Measurements from ENCODE around the gene GAL3ST2. TPM values are rescaled to one million over a fixed set of nuclear protein-coding genes. Genes with fewer than 3 reads are reported as not detected.

Gene GAL3ST2
- total RNA-seq, 6 experiments from 2014 or later, result 0.53 to 0.83 (median 0.70) TPM; not detected in 3

- no peak for DNase-seq
- intact Hi-C loops (cut with DNase I), result no loop called here
- Histone ChIP-seq H3K27me3 (no peaks in the 10 kb centered on the region), H3K27ac (no peak overlapping the region), H3K4me1 (no peaks in the 10 kb centered on the region), H3K4me3 (no peak overlapping the region), H3K9me3 (no peaks in the 10 kb centered on the region), H3K36me3 (no peaks in the 10 kb centered on the region)
- no peak for TF ChIP-seq POLR2A (IDR thresholded peaks at IDR 0.05)
- no peak for TF ChIP-seq CTCF (IDR thresholded peaks at IDR 0.05)
- 78% methylated on average over 4 of the region's 19 CpGs for WGBS (ENCODE audit: insufficient coverage, low coverage, low lambda C conversion rate, missing lambda C conversion rate)
- no peak for ATAC-seq
Measured at GRCh38 chr2:241797441-241798080, 20.9 kb downstream of the GAL3ST2 start.

- intact Hi-C loops (cut with DNase I), result no loop called here
- H3K27me3 ChIP-seq, result no peaks in the 10 kb centered on the region
- H3K36me3 ChIP-seq, result no peaks in the 10 kb centered on the region
- TF ChIP-seq POLR2A (IDR thresholded peaks at IDR 0.05) (no peak), CTCF (IDR thresholded peaks at IDR 0.05) (no peak)
- no peaks in the 10 kb centered on the region for H3K9me3 ChIP-seq
- H3K4me1 ChIP-seq, result no peaks in the 10 kb centered on the region
- H3K4me3 ChIP-seq, result no peak overlapping the region
- no peak for ATAC-seq
- no peak overlapping the region for H3K27ac ChIP-seq
- WGBS (ENCODE audit: insufficient coverage, low coverage, low lambda C conversion rate, missing lambda C conversion rate), result no CpG with 5 or more reads among the region's 14 CpGs
- no peak for DNase-seq
Measured at GRCh38 chr2:241798081-241798630, 21.5 kb downstream of the GAL3ST2 start.

GRCh38 chr2:241798631-241799521, 22.3 kb downstream of the GAL3ST2 start:
- ATAC-seq (no peak), DNase-seq (no peak)
- intact Hi-C loops (cut with DNase I), result no loop called here

More at GRCh38 chr2:241798631-241799521, 22.3 kb downstream of the GAL3ST2 start:
- Histone ChIP-seq H3K36me3 (no peaks in the 10 kb centered on the region), H3K4me1 (peaks cover 0 to 3% (median 0%) of the 10 kb centered on the region in 4 donors), H3K9me3 (no peaks in the 10 kb centered on the region), H3K27ac (no peak overlapping the region), H3K4me3 (no peak overlapping the region), H3K27me3 (no peaks in the 10 kb centered on the region)
- WGBS (ENCODE audit: insufficient coverage, low coverage, low lambda C conversion rate, missing lambda C conversion rate), result 90% methylated on average over 2 of the region's 21 CpGs
- TF ChIP-seq POLR2A (IDR thresholded peaks at IDR 0.05) (no peak), CTCF (IDR thresholded peaks at IDR 0.05) (no peak)
